DOHH2 (cell line): Measurements from ENCODE around the gene MRGPRX1.
"Not testable (repeated sequence)": the region's sequence is repeated elsewhere in the genome, so short reads cannot be mapped to it uniquely, and the experiment has no call there.

Source experiments
- CTCF ChIP-seq: fragments of 200-600 bp; sonication (generic); IDR thresholded peaks from one replicate; pipeline ENCODE4 v1.5.1; 2014; ENCODE audit warnings: antibody characterized with exemption, mild to moderate bottlenecking, low read depth, low read length; ENCODE audit not compliant: poor library complexity, severe bottlenecking
- EZH2phosphoT487 ChIP-seq: fragments of 200-600 bp; sonication (generic); IDR thresholded peaks from 2 replicates; pipeline ENCODE4 v1.6.1; 2017; ENCODE audit warnings: borderline replicate concordance, mild to moderate bottlenecking, antibody characterized with exemption, low read length, moderate library complexity, mixed read lengths

- TF ChIP-seq EZH2phosphoT487, CTCF: not testable (repeated sequence)
Observed at GRCh38 chr11:18925426-18925825, 13.8 kb downstream of the MRGPRX1 start.
